Stimulated activated CD4-positive, alpha-beta T cell treated with anti-CD3 and anti-CD28 coated beads, Interleukin-12 subunit alpha, Interleukin-12 subunit beta, amount 100 ng/mL, for 4 hours (primary cell): ENCODE results near the gene PPIL1.
"Not testable (repeated sequence)": the region's sequence is repeated elsewhere in the genome, so short reads cannot be mapped to it uniquely, and the experiment has no call there.

ENCODE experiments used
- DNase-seq: peaks from one replicate; pipeline ENCODE4 v3.0.0-alpha.2; 2020

The PPIL1 gene

GRCh38 chr6:36813047-36813446 is 61.6 kb downstream of the PPIL1 start:
- DNase-seq: not testable (repeated sequence)

GRCh38 chr6:36809941-36810803 is 64.4 kb downstream of the PPIL1 start:
- DNase-seq: no peak

- no peak for DNase-seq
These were observed 65.4 kb downstream of the PPIL1 start for GRCh38 chr6:36809156-36809555.

GRCh38 chr6:36808634-36809033 is 66.0 kb downstream of the PPIL1 start:
- no peak for DNase-seq

GRCh38 chr6:36807750-36808149 is 66.9 kb downstream of the PPIL1 start:
- DNase-seq: no peak

GRCh38 chr6:36807143-36807542 is 67.5 kb downstream of the PPIL1 start:
- no peak for DNase-seq

GRCh38 chr6:36805917-36806316 is 68.7 kb downstream of the PPIL1 start:
- DNase-seq: no peak

GRCh38 chr6:36805096-36805797 is 69.4 kb downstream of the PPIL1 start:
- DNase-seq: no peak
